GM12878 (cell line): ENCODE results near the gene USP31. TPM values are rescaled to one million over a fixed set of nuclear protein-coding genes. Genes with fewer than 3 reads are reported as not detected.

Experiments used
- ATAC-seq: fragments of 200-7000 bp; cut with Tn5 transposase; 3 replicates; pipeline ENCODE4 v1.9.1; 2020; ENCODE audit warnings: mild to moderate bottlenecking, moderate library complexity
- BruUV-seq: library from RNA; stranded (reverse); fragments of 400-500 nt; replicated peaks from 2 replicates; lab custom pipeline; 2021; lab: Mats Ljungman, UMichigan
- CTCF ChIA-PET: fragments of 300-600 bp; sonication (Branson Sonifier 250); formaldehyde crosslinking; extraction: SDS; loops from one replicate; lab custom pipeline; 2021; ENCODE audit warnings: inconsistent platforms; lab: Yijun Ruan, JAX
- POLR2A ChIA-PET: fragments of 350-600 bp; formaldehyde crosslinking; extraction: SDS; loops from one replicate; lab custom pipeline; 2021; ENCODE audit warnings: inconsistent platforms; lab: Charles Lee
- RAD21 ChIA-PET: fragments of 300-600 bp; sonication (Branson Sonifier 250); formaldehyde crosslinking; loops from one replicate; lab custom pipeline; 2023; ENCODE audit warnings: antibody characterized with exemption; ENCODE audit not compliant: unreplicated experiment; lab: Charles Lee
- SMC1A ChIA-PET: fragments of 300-600 bp; sonication (Branson Sonifier 250); formaldehyde crosslinking; loops from one replicate; lab custom pipeline; 2023; ENCODE audit not compliant: unreplicated experiment, uncharacterized antibody; lab: Charles Lee
- DNase-seq: peaks from one replicate; pipeline ENCODE4 v3.0.0-alpha.2; 2011; ENCODE audit warnings: low read depth, low spot score
- FAIRE-seq: peaks from 3 replicates; lab custom pipeline; 2011; peaks lifted over from hg19 to GRCh38; lab: Jason Lieb, UNC
- H2AFZ ChIP-seq: 2 replicates; pipeline ENCODE4 v1.6.0; 2011; ENCODE audit warnings: low read depth, low read length, control low read depth; ENCODE audit not compliant: control insufficient read depth
- H3K27ac ChIP-seq: 2 replicates; pipeline ENCODE4 v1.5.1; 2011; ENCODE audit warnings: control low read depth; ENCODE audit not compliant: control insufficient read depth, insufficient read depth
- H3K27me3 ChIP-seq, 2 experiments: replicated peaks in 1 of 2; 2 replicates each; pipeline versions ENCODE4 v1.6.0 to v1.6.1; 2011; ENCODE audit warnings: low read length in 1 of 2; ENCODE audit not compliant: control insufficient read depth in 2 of 2, insufficient read depth in 2 of 2
- H3K36me3 ChIP-seq, 2 experiments: 2 replicates each; pipeline ENCODE4 v1.5.1; 2011; ENCODE audit warnings: low read length in 1 of 2; ENCODE audit not compliant: control insufficient read depth in 2 of 2, insufficient read depth in 2 of 2
- H3K4me1 ChIP-seq: 2 replicates; pipeline ENCODE4 v1.6.1; 2011; ENCODE audit warnings: mild to moderate bottlenecking, low read length, moderate library complexity, mixed read lengths; ENCODE audit not compliant: control insufficient read depth, insufficient read depth
- H3K4me2 ChIP-seq: 2 replicates; pipeline ENCODE4 v1.6.0; 2011; ENCODE audit warnings: control low read depth; ENCODE audit not compliant: control insufficient read depth, insufficient read depth
- H3K4me3 ChIP-seq: fragments of 200-600 bp; sonication (generic); 2 replicates; pipeline ENCODE4 v1.5.1; 2016
- H3K79me2 ChIP-seq: 2 replicates; pipeline ENCODE4 v1.6.0; 2011; ENCODE audit warnings: low read length; ENCODE audit not compliant: control insufficient read depth, insufficient read depth
- H3K9ac ChIP-seq: 2 replicates; pipeline ENCODE4 v1.8.0; 2011; ENCODE audit warnings: low read length, control low read depth, mixed read lengths; ENCODE audit not compliant: control insufficient read depth, insufficient read depth
- H3K9me3 ChIP-seq: replicated peaks from 3 replicates; pipeline ENCODE4 v1.5.1; 2011; ENCODE audit warnings: mild to moderate bottlenecking, low read length; ENCODE audit not compliant: control insufficient read depth, insufficient read depth
- H4K20me1 ChIP-seq: 2 replicates; pipeline ENCODE4 v1.6.0; 2011; ENCODE audit not compliant: control insufficient read depth, insufficient read depth
- CBX3 ChIP-seq: fragments of 200-600 bp; sonication (generic); IDR thresholded peaks from 2 replicates; pipeline ENCODE4 v1.6.1; 2016; ENCODE audit warnings: low read depth, borderline replicate concordance
- CTCF ChIP-seq, 3 experiments: IDR thresholded peaks in 2 of 3; conservative IDR thresholded peaks in 1 of 3; 2 replicates each; pipeline ENCODE4 v1.5.1; 2011; ENCODE audit warnings: low read depth in 3 of 3, low read length in 3 of 3, mild to moderate bottlenecking in 3 of 3, control low read depth in 2 of 3, moderate library complexity in 2 of 3, inconsistent platforms in 1 of 3, mixed read lengths in 1 of 3; ENCODE audit not compliant: control insufficient read depth in 2 of 3, insufficient read depth in 1 of 3; ENCODE audit errors: extremely low read depth in 1 of 3
- E2F4 ChIP-seq: IDR thresholded peaks from 2 replicates; pipeline ENCODE4 v1.6.1; 2012; ENCODE audit warnings: low read depth, low read length, improper control_type of control experiment
- ELK1 ChIP-seq: IDR thresholded peaks from 2 replicates; pipeline ENCODE4 v1.6.1; 2012; ENCODE audit warnings: low read depth, low read length, improper control_type of control experiment
- ETV6 ChIP-seq, 2 experiments: fragments of 450-650 bp in 1 of 2; IDR thresholded peaks in 1 of 2; conservative IDR thresholded peaks in 1 of 2; 2 replicates each; pipeline ENCODE4 v1.6.1; 2014; ENCODE audit warnings: antibody characterized with exemption in 1 of 2, borderline replicate concordance in 1 of 2, low read depth in 1 of 2, mild to moderate bottlenecking in 1 of 2, moderate library complexity in 1 of 2
- FOXK2 ChIP-seq: fragments of 450-650 bp; IDR thresholded peaks from 2 replicates; pipeline ENCODE4 v1.6.1; 2017; ENCODE audit warnings: mild to moderate bottlenecking, moderate library complexity
- NFYB ChIP-seq: IDR thresholded peaks from 2 replicates; pipeline ENCODE4 v1.6.1; 2011; ENCODE audit warnings: low read depth, mild to moderate bottlenecking, low read length, improper control_type of control experiment, moderate library complexity; ENCODE audit not compliant: insufficient read depth
- NR2C1 ChIP-seq: fragments of 450-650 bp; IDR thresholded peaks from 2 replicates; pipeline ENCODE4 v1.6.1; 2017; ENCODE audit warnings: antibody characterized with exemption, mild to moderate bottlenecking, moderate library complexity
- PAX8 ChIP-seq: fragments of 450-650 bp; IDR thresholded peaks from 2 replicates; pipeline ENCODE4 v1.6.1; 2017; ENCODE audit warnings: mild to moderate bottlenecking, moderate library complexity
- POLR2A ChIP-seq: IDR thresholded peaks from 2 replicates; pipeline ENCODE4 v1.6.1; 2011; ENCODE audit warnings: low read depth, mild to moderate bottlenecking, low read length
- RBBP5 ChIP-seq: fragments of 200-600 bp; sonication (generic); conservative IDR thresholded peaks from 2 replicates; pipeline ENCODE4 v1.6.1; 2016
- TARDBP ChIP-seq: IDR thresholded peaks from 2 replicates; pipeline ENCODE4 v1.6.1; 2016; ENCODE audit warnings: borderline replicate concordance
- WRNIP1 ChIP-seq: IDR thresholded peaks from 2 replicates; pipeline ENCODE4 v1.6.1; 2011; ENCODE audit warnings: low read depth, low read length, improper control_type of control experiment, borderline replicate concordance
- ZNF207 ChIP-seq: fragments of 450-650 bp; IDR thresholded peaks from 2 replicates; pipeline ENCODE4 v1.6.1; 2014; ENCODE audit warnings: antibody characterized with exemption, mild to moderate bottlenecking, borderline replicate concordance
- WGBS: methylation state at CpG from one replicate; pipeline ENCODE4 v1.1.6; 2016; ENCODE audit warnings: low lambda C conversion rate; ENCODE audit not compliant: insufficient replicate concordance, insufficient coverage; ENCODE audit errors: missing lambda C conversion rate; 5-methylcytosine and 5-hydroxymethylcytosine counted together
- in situ Hi-C: fragments of 300-500 bp; cut with MboI; formaldehyde crosslinking; loops from 9 replicates; pipeline ENCODE4 v1.14.3; 2018; ENCODE audit warnings: mixed read lengths
- intact Hi-C: fragments of 100-400 bp; cut with micrococcal nuclease; formaldehyde crosslinking; loops from one replicate; pipeline ENCODE4 v1.14.2; 2022; ENCODE audit not compliant: unreplicated experiment
- polyA plus RNA-seq, 11 experiments: library from polyadenylated mRNA; depleted of rRNA in 4 of 11; unstranded in 6 of 11; stranded (reverse) in 5 of 11; fragments of >200 nt; fragmentation: Nextera tagmentation in 4 of 11; fragmentation: Illumina TruSeq in 1 of 11; extraction: Ambion mirVana in 4 of 11; extraction: Trizol in 1 of 11; gene quantifications; 1 replicate in 1 of 11; 2 replicates in 10 of 11; pipeline versions ENCODE4 v1.2.1 to v1.2.3, GENCODE V29; 2011 to 2016; ENCODE audit warnings: inconsistent platforms in 2 of 11, missing spikeins in 2 of 11, low read depth in 1 of 11
- total RNA-seq, 4 experiments: library from RNA; depleted of rRNA in 3 of 4; stranded (reverse); fragments of >200 nt in 3 of 4; fragmentation: Illumina TruSeq in 1 of 4; extraction: Trizol in 1 of 4; gene quantifications; 2 replicates each; pipeline versions ENCODE4 v1.2.1 to v1.2.3, GENCODE V29; 2013 to 2021

The USP31 gene
- total and polyA plus RNA-seq, 10 of the 15 experiments (the other 5 are each of a cell fraction or from before 2014, with no cell fraction given), result 0.87 to 6.5 (median 3.2) TPM

GRCh38 chr16:23148166-23148512 lies 1.1 kb downstream of the USP31 start:
- H3K27me3 ChIP-seq, result no peaks in the 10 kb centered on the region
- peaks cover 13% of the 10 kb centered on the region for H3K79me2 ChIP-seq
- no peak for FAIRE-seq
- no peaks in the 10 kb centered on the region for H3K36me3 ChIP-seq
- RAD21 ChIA-PET, result no interaction called here
- H2AFZ ChIP-seq, result peak overlapping the region; percentile 57
- POLR2A ChIA-PET, result no interaction called here
- H3K4me1 ChIP-seq, result no peaks in the 10 kb centered on the region; the same call in 1 of the 2 replicates
- no peak overlapping the region for H3K27ac ChIP-seq
- TF ChIP-seq TARDBP, result no peak
- no peak for TF ChIP-seq E2F4
- TF ChIP-seq ZNF207, result no peak
- no peak for TF ChIP-seq NFYB
- no peak for TF ChIP-seq PAX8
- TF ChIP-seq CBX3, result no peak
- no peak for TF ChIP-seq RBBP5
- no peak for TF ChIP-seq POLR2A
- TF ChIP-seq CTCF (IDR thresholded peaks at IDR 0.05 in 2 of 3, conservative IDR thresholded peaks at IDR 0.05 in 1 of 3; ENCODE audit: control insufficient read depth in 2 of 3, extremely low read depth in 1 of 3, insufficient read depth in 1 of 3, low read depth in 3 of 3, low read length in 3 of 3), result no peak
- no peak for TF ChIP-seq ELK1
- no peak for TF ChIP-seq ETV6 (conservative IDR thresholded peaks at IDR 0.05 in 1 of 2, IDR thresholded peaks at IDR 0.05 in 1 of 2; ENCODE audit: borderline replicate concordance in 1 of 2, low read depth in 1 of 2)
- no peak for TF ChIP-seq FOXK2
- no peak for TF ChIP-seq NR2C1
- no peak for TF ChIP-seq WRNIP1
- DNase-seq, result no peak
- H3K4me2 ChIP-seq, result peak overlapping the region; percentile 68
- no peaks in the 10 kb centered on the region for H4K20me1 ChIP-seq
- intact Hi-C loops (no loop called here), in situ Hi-C loops (no loop called here)
- SMC1A ChIA-PET, result no interaction called here
- H3K9ac ChIP-seq, result peak overlapping the region; percentile 21; the same call in 1 of the 2 replicates
- H3K4me3 ChIP-seq, result peak overlapping the region; percentile 79
- CTCF ChIA-PET, result interaction anchor here (0.7 to 1.4 kb wide), 3 partner anchors 250 to 358 kb away, joined by 3 to 4 read pairs (median 3); no protein-coding TSS in a partner anchor
- no peak for ATAC-seq
- BruUV-seq, result no TSS peak
- WGBS, result 50% methylated on average over 7 of the region's 7 CpGs
- no peaks in the 10 kb centered on the region for H3K9me3 ChIP-seq
